ENCODE measurements around the gene LRCH3. TPM values are rescaled to one million over a fixed set of nuclear protein-coding genes. Genes with fewer than 3 reads are reported as not detected.

The LRCH3 gene
- total RNA-seq, 1 donor from 2014 or later: 96.1 TPM

- ATAC-seq (ENCODE audit: low read depth): no peak
- no peak for TF ChIP-seq CTCF (IDR thresholded peaks at IDR 0.05)
- Mint-ChIP-seq H3K9me3 (no peaks in the 10 kb centered on the region), H3K4me3 (no peak overlapping the region), H3K27ac (peak overlapping the region; percentile 97), H3K4me1 (peaks cover 59% of the 10 kb centered on the region), H3K36me3 (ENCODE audit: low read depth) (peaks cover 24% of the 10 kb centered on the region), H3K27me3 (no peaks in the 10 kb centered on the region)
- CTCF ChIA-PET: interaction anchor here (1.2 to 1.6 kb wide), 2 partner anchors 12 to 40 kb away, joined by 3 to 4 read pairs; no protein-coding TSS in a partner anchor
- intact Hi-C loops (cut with micrococcal nuclease): no loop called here
- POLR2A ChIA-PET: interaction anchor here (3.3 to 4.0 kb wide), 2 partner anchors 39 to 77 kb away, joined by 26 to 35 read pairs; partner anchors contain the start of gene FYTTD1
- DNase-seq: no peak
Measured at GRCh38 chr3:197789309-197789708, 1.7 kb upstream of the LRCH3 start.

- peak overlapping the region; percentile 97 for H3K27ac Mint-ChIP-seq
- H3K9me3 Mint-ChIP-seq: no peaks in the 10 kb centered on the region
- H3K36me3 Mint-ChIP-seq (ENCODE audit: low read depth): peaks cover 18% of the 10 kb centered on the region
- TF ChIP-seq CTCF (IDR thresholded peaks at IDR 0.05): no peak
- ChIA-PET CTCF (interaction anchor here (1.6 kb wide), 1 partner anchor 11 kb away, joined by 4 read pairs; no protein-coding TSS in a partner anchor), POLR2A (interaction anchor here (0.6 to 4.0 kb wide), 7 partner anchors 7 to 81 kb away, joined by 8 to 47 read pairs (median 12); partner anchors contain the start of gene FYTTD1)
- no peaks in the 10 kb centered on the region for H3K27me3 Mint-ChIP-seq
- ATAC-seq (ENCODE audit: low read depth) (no peak), DNase-seq (no peak)
- intact Hi-C loops (cut with micrococcal nuclease): loop anchor here (1.0 to 5.0 kb wide), 3 partner anchors 8 to 162 kb away; partner anchors contain the start of genes FYTTD1 and RPL35A
- peak overlapping the region; percentile 86 for H3K4me3 Mint-ChIP-seq
- H3K4me1 Mint-ChIP-seq: peaks cover 56% of the 10 kb centered on the region
Measured at GRCh38 chr3:197790033-197790432, 1.0 kb upstream of the LRCH3 start.

- ChIA-PET POLR2A (interaction anchor here (0.6 to 4.0 kb wide), 15 partner anchors 9 to 1700 kb away, joined by 3 to 47 read pairs (median 7); partner anchors contain the start of genes FYTTD1 and RUBCN), CTCF (interaction anchor here (1.2 to 1.5 kb wide), 3 partner anchors 9 to 43 kb away, joined by 3 to 14 read pairs (median 6); no protein-coding TSS in a partner anchor)
- DNase-seq (no peak), ATAC-seq (ENCODE audit: low read depth) (peak; percentile 33)
- Mint-ChIP-seq H3K4me1 (peaks cover 67% of the 10 kb centered on the region), H3K27me3 (no peaks in the 10 kb centered on the region), H3K27ac (peak overlapping the region; percentile 90), H3K9me3 (no peaks in the 10 kb centered on the region), H3K36me3 (ENCODE audit: low read depth) (peaks cover 14% of the 10 kb centered on the region), H3K4me3 (peak overlapping the region; percentile 86)
- intact Hi-C loops (cut with micrococcal nuclease): loop anchor here (1.0 to 5.0 kb wide), 4 partner anchors 56 to 160 kb away; partner anchors contain the start of gene RPL35A
- no peak for TF ChIP-seq CTCF (IDR thresholded peaks at IDR 0.05)
Measured at GRCh38 chr3:197791892-197792647, 1.0 kb downstream of the LRCH3 start.

- no peaks in the 10 kb centered on the region for H3K9me3 Mint-ChIP-seq
- H3K36me3 Mint-ChIP-seq (ENCODE audit: low read depth): peaks cover 9% of the 10 kb centered on the region
- ChIA-PET CTCF (interaction anchor here (0.9 to 1.5 kb wide), 3 partner anchors 11 to 194 kb away, joined by 3 to 14 read pairs (median 3); no protein-coding TSS in a partner anchor), POLR2A (interaction anchor here (0.9 to 1.3 kb wide), 3 partner anchors 11 to 55 kb away, joined by 3 to 8 read pairs (median 3); no protein-coding TSS in a partner anchor)
- H3K4me3 Mint-ChIP-seq: peak overlapping the region; percentile 66
- no peak for TF ChIP-seq CTCF (IDR thresholded peaks at IDR 0.05)
- peak overlapping the region; percentile 80 for H3K27ac Mint-ChIP-seq
- DNase-seq: no peak
- intact Hi-C loops (cut with micrococcal nuclease): loop anchor here (5.0 kb wide), 1 partner anchor 159 kb away; the partner anchor contains the start of gene RPL35A
- ATAC-seq (ENCODE audit: low read depth): peak; percentile 12
- H3K4me1 Mint-ChIP-seq: peaks cover 71% of the 10 kb centered on the region
- no peaks in the 10 kb centered on the region for H3K27me3 Mint-ChIP-seq
Measured at GRCh38 chr3:197793247-197793646, 2.2 kb downstream of the LRCH3 start.

All from activated B cell treated with CpG ODN at 0.5 μM for 24 hours (primary cell).